GM12874 (cell line): ENCODE measurements around the gene KIT.

Experiments
- TF ChIP-seq, protein P1 (sequence below): IDR thresholded peaks from 2 replicates; pipeline ENCODE4 v1.5.1; 2011; ENCODE audit warnings: low read depth, mild to moderate bottlenecking, control low read depth, low read length, moderate library complexity; ENCODE audit not compliant: insufficient read depth

KIT gene

DNA sequence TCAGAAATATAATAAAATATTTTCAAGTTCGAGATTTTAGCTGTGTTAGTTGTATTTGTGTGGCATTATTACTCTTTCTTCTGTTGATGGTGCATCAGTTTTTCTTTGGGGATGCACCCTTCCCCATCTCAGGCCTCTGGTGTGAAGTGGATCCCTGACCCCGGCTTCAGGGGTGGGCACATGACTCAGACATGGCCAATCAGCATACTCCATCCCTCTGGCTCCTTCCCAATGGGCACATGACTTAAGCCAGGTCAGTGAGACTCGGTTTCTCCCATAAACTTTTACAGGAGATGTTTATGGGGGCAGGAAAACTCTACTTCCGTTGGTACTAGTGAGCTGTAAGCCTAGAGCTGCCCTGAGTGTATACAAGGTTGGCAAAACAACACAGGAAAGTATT is 3.0 kb upstream of the KIT start:
- TF ChIP-seq, protein P1, sequence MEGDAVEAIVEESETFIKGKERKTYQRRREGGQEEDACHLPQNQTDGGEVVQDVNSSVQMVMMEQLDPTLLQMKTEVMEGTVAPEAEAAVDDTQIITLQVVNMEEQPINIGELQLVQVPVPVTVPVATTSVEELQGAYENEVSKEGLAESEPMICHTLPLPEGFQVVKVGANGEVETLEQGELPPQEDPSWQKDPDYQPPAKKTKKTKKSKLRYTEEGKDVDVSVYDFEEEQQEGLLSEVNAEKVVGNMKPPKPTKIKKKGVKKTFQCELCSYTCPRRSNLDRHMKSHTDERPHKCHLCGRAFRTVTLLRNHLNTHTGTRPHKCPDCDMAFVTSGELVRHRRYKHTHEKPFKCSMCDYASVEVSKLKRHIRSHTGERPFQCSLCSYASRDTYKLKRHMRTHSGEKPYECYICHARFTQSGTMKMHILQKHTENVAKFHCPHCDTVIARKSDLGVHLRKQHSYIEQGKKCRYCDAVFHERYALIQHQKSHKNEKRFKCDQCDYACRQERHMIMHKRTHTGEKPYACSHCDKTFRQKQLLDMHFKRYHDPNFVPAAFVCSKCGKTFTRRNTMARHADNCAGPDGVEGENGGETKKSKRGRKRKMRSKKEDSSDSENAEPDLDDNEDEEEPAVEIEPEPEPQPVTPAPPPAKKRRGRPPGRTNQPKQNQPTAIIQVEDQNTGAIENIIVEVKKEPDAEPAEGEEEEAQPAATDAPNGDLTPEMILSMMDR, result no peak

DNA sequence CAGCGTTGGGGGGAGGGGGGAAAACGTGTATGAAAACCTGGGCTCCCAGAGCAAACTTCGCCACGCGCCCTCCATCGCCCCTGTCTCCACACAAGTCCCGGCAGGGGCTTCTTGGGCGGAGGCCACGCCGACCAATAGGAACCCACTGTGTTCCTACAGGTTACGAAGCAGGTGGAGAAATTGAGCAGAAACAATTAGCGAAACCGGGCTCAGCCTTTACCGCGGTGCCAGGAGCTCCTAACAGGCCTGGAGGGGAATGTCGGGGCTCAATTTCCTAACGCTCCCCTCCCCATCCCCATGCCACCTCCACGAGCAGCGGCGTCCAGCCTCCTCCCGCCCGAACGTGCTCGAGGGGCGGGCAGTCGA is 589 bp upstream of the KIT start:
- TF ChIP-seq, protein P1, result no peak

DNA sequence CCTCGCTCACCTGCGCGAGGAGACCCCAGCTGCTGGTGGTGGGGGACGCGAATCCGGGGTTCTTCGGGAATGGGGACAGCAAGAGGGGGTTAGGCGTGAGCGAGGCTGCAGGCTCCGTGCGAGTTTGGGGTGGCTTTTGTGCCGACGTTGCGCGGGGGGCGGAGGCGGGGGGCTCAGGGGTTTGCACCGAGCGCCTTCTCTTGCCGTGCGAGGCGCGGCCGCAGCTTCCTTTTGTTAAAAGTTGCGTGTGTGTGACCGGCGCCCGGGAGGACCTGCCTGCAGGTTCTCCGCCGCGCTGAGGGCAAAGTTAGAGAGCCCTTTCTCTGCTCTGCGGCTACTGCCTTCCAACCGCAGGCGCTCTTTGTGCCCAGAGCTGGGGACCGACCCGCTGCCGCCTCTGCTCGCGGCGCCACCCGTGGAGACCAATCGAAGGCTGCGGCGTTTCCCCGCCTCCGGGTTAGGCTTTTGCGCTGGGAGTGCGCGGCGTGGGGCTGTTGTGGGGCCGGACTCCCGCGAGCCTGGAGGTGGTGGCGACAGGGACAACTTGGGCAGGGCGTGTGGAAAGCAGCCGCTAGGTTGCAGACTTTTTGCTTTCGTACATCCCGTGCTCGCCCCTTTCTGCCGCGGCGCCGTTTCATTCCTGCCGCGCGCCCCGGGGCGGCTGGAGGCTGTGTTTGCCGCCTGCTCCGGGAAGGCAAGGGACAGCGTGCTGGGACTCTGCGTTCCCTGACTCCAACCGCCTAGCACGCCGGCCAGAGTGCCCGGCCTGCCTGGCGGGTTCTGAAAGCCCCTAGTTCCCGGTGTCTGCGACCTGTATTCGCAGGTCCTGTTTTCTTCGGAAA is 716 bp downstream of the KIT start:
- TF ChIP-seq, protein P1, result no peak

DNA sequence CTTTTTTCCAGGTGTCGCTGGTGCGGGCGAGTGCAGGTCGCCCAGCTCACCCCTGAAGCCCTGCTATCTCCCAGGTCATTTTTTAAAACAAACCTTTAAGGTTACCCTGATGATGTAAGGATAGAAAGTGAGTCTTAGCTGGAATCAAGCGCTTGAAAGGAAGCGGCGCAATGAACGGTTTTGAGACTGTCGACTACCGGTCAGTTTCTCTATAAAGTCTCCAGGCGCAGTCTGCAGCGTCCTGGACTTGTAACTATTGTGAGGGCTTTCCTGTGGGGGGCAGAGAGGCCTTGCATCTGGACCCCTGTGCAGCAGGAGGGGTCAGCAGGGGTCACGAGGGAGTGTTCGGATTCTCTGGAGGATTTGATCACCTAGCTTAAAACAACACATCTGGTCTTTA is 1.6 kb downstream of the KIT start:
- TF ChIP-seq, protein P1, result no peak

DNA sequence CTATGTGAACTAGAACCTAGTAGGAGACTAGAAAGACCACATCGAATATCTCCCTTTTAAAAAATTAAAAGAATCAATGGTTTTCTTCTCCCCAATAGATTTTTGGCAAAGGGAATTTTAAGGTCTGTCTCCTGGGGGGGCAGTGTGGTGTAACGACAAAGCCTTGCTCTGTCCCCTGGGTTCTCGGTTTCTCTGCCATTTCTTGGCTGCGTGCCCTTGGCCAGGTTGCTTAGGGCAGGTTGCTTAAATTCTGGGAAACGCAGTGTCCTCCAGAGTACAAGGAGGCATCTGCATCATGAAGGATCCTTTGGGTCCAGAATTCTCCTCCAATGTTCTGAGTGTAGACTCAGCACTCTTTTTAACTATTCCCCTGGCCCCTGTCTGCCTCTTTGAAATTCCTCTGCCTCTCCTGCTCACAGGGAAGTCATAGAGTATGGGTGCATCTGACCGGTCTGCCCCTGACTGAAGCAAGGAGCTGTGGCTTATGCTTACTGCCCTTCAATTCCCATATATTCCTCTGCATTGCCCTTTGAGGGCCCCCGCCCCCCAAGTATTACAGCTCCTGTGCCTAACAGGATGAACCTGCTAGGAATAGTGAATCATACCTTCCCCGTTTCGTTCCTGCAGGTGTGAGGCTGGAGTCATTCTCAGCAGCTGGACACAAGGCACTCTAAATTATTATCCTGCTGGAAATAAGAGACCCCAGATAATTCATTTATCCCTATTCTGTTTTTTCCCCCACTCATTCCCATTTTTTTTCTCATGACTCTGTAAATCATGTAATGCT is 2.2 kb downstream of the KIT start:
- TF ChIP-seq, protein P1, result no peak

DNA sequence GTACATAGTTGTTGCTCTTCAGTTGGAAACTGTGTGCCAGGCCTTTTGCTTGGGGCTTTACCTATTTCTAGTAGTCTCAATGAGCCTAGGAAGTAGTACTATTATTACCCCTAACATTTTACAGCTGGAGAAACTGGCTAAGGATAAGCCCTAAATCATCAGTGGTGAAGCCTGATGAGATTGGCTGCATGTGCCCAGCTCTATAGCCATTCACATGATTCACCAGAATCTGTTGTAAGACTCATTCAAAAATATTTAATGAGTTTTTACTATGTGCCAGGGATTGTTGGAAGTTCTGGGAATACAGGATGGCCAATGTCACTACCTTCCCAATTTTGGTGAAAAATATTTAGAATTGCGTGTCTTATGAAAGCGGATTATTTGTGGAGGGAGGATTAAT is 2.8 kb downstream of the KIT start:
- TF ChIP-seq, protein P1, result no peak

DNA sequence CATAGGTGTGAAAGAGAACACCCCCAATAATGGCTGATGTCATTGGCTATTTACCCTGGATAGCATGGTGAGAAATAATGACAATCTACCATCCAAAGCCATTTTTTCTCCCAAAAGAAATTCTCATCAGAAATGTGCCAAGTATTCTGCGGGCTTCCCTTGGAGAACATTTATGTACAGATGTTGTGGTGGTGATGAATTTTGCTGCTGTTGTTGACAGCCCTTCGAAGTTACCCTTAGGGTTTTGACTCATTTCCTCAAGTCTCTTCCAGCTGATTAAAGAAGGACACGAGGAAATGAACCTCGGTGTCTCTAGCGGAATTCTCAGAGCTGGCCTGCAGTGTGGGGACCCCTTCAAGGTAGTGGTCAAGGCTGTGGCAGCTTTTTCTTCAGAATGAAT is 3.4 kb downstream of the KIT start:
- TF ChIP-seq, protein P1, result no peak
